ENCODE measurements around the gene MS4A14. TPM values are rescaled to one million over a fixed set of nuclear protein-coding genes. Genes with fewer than 3 reads are reported as not detected.

The MS4A14 gene
- total RNA-seq = not detected in 2 replicates

GRCh38 chr11:60396382-60396781 lies at the start of gene MS4A14:
Gene MS4A14, plus strand, starts transcription at chr11:60396459. Its CDS starts 120 bp downstream, at chr11:60396579.

GRCh38 chr11:60378354-60378753 lies 17.9 kb upstream of the MS4A14 start, which contains the start of gene MS4A7:
Gene MS4A7, plus strand, starts transcription at chr11:60378532. Its CDS starts 4,610 bp downstream, at chr11:60383142.

GRCh38 chr11:60429272-60429671 lies 33.0 kb downstream of the MS4A14 start, which contains the start of gene MS4A5:
Gene MS4A5, plus strand, starts transcription at chr11:60429572. Its CDS starts 103 bp downstream, at chr11:60429675.

GRCh38 chr11:60455531-60456042 lies 59.3 kb downstream of the MS4A14 start, which contains the start of gene MS4A1:
Gene MS4A1, plus strand, starts transcription at chr11:60455847. Its CDS starts 6,528 bp downstream, at chr11:60462375.

Other genes starting within 250 kb of the MS4A14 start
- 5.8 and 21.8 TPM in 2 replicates for gene MS4A6A, start 213.4 kb upstream of the MS4A14 start, total RNA-seq
- gene MS4A4E, start 153.3 kb upstream of the MS4A14 start, total RNA-seq = under 0.01 TPM in 1 of 2 replicates, not detected in the other
- not detected in 2 replicates for gene MS4A4A, start 115.8 kb upstream of the MS4A14 start, total RNA-seq
- gene MS4A6E, start 69.2 kb upstream of the MS4A14 start, total RNA-seq = not detected in 2 replicates
- not detected in 2 replicates for gene MS4A7, start 17.9 kb upstream of the MS4A14 start, total RNA-seq
- not detected in 2 replicates for gene MS4A5, start 33.1 kb downstream of the MS4A14 start, total RNA-seq
- gene MS4A1, start 59.4 kb downstream of the MS4A14 start, total RNA-seq = not detected in 2 replicates
- gene MS4A12, start 96.3 kb downstream of the MS4A14 start, total RNA-seq = not detected in 2 replicates
- gene MS4A13, start 118.9 kb downstream of the MS4A14 start, total RNA-seq = not detected in 2 replicates

Measured in epithelial cell of umbilical artery (primary cell).